H1 (cell line): ENCODE data around the gene FEM1C. TPM values are rescaled to one million over a fixed set of nuclear protein-coding genes. Genes with fewer than 3 reads are reported as not detected.

Experiments
- ASH2L ChIP-seq: fragments of 200-600, 300-600 bp; sonication (generic); IDR thresholded peaks from one replicate; pipeline ENCODE4 v1.7.1; 2017; ENCODE audit warnings: low read length
- CHD2 ChIP-seq: IDR thresholded peaks from 2 replicates; pipeline ENCODE4 v1.6.1; 2012; ENCODE audit warnings: low read length, improper control_type of control experiment
- YY1 ChIP-seq: IDR thresholded peaks from 2 replicates; pipeline ENCODE4 v1.6.1; 2011; ENCODE audit warnings: low read depth, mild to moderate bottlenecking, low read length
- polyA plus RNA-seq, 7 experiments: library from polyadenylated mRNA; depleted of rRNA in 3 of 7; stranded (reverse) in 5 of 7; unstranded in 2 of 7; fragments of >200 nt in 5 of 7; fragments of 200-250 nt in 2 of 7; gene quantifications; 1 replicate in 5 of 7; 2 replicates in 1 of 7; 4 replicates in 1 of 7; pipeline versions ENCODE4 v1.2.1 to v1.2.3, GENCODE V29; 2011 to 2013; ENCODE audit warnings: missing spikeins in 2 of 7, mixed read lengths in 2 of 7
- total RNA-seq: library from RNA; stranded (reverse); fragmentation: NEBNext Ultra II Directional; extraction: Animal tissue kit (Norgen Biotek cat#: 25700); gene quantifications from 2 replicates; pipeline ENCODE4 v1.2.1, GENCODE V29; 2021
- TF ChIP-seq, protein P1 (sequence below): fragments of 300-600 bp; sonication (generic); IDR thresholded peaks from 2 replicates; pipeline ENCODE4 v1.7.1; 2012; ENCODE audit warnings: low read length, moderate library complexity, mild to moderate bottlenecking, inconsistent platforms; ENCODE audit not compliant: insufficient replicate concordance

The FEM1C gene
- total and polyA plus RNA-seq, 2 of the 8 experiments (the other 6 are each of a cell fraction or from before 2014, with no cell fraction given) = 4.4 to 17.7 TPM

- TF ChIP-seq ASH2L (no peak), YY1 (no peak), CHD2 (no peak)
- TF ChIP-seq, protein P1, sequence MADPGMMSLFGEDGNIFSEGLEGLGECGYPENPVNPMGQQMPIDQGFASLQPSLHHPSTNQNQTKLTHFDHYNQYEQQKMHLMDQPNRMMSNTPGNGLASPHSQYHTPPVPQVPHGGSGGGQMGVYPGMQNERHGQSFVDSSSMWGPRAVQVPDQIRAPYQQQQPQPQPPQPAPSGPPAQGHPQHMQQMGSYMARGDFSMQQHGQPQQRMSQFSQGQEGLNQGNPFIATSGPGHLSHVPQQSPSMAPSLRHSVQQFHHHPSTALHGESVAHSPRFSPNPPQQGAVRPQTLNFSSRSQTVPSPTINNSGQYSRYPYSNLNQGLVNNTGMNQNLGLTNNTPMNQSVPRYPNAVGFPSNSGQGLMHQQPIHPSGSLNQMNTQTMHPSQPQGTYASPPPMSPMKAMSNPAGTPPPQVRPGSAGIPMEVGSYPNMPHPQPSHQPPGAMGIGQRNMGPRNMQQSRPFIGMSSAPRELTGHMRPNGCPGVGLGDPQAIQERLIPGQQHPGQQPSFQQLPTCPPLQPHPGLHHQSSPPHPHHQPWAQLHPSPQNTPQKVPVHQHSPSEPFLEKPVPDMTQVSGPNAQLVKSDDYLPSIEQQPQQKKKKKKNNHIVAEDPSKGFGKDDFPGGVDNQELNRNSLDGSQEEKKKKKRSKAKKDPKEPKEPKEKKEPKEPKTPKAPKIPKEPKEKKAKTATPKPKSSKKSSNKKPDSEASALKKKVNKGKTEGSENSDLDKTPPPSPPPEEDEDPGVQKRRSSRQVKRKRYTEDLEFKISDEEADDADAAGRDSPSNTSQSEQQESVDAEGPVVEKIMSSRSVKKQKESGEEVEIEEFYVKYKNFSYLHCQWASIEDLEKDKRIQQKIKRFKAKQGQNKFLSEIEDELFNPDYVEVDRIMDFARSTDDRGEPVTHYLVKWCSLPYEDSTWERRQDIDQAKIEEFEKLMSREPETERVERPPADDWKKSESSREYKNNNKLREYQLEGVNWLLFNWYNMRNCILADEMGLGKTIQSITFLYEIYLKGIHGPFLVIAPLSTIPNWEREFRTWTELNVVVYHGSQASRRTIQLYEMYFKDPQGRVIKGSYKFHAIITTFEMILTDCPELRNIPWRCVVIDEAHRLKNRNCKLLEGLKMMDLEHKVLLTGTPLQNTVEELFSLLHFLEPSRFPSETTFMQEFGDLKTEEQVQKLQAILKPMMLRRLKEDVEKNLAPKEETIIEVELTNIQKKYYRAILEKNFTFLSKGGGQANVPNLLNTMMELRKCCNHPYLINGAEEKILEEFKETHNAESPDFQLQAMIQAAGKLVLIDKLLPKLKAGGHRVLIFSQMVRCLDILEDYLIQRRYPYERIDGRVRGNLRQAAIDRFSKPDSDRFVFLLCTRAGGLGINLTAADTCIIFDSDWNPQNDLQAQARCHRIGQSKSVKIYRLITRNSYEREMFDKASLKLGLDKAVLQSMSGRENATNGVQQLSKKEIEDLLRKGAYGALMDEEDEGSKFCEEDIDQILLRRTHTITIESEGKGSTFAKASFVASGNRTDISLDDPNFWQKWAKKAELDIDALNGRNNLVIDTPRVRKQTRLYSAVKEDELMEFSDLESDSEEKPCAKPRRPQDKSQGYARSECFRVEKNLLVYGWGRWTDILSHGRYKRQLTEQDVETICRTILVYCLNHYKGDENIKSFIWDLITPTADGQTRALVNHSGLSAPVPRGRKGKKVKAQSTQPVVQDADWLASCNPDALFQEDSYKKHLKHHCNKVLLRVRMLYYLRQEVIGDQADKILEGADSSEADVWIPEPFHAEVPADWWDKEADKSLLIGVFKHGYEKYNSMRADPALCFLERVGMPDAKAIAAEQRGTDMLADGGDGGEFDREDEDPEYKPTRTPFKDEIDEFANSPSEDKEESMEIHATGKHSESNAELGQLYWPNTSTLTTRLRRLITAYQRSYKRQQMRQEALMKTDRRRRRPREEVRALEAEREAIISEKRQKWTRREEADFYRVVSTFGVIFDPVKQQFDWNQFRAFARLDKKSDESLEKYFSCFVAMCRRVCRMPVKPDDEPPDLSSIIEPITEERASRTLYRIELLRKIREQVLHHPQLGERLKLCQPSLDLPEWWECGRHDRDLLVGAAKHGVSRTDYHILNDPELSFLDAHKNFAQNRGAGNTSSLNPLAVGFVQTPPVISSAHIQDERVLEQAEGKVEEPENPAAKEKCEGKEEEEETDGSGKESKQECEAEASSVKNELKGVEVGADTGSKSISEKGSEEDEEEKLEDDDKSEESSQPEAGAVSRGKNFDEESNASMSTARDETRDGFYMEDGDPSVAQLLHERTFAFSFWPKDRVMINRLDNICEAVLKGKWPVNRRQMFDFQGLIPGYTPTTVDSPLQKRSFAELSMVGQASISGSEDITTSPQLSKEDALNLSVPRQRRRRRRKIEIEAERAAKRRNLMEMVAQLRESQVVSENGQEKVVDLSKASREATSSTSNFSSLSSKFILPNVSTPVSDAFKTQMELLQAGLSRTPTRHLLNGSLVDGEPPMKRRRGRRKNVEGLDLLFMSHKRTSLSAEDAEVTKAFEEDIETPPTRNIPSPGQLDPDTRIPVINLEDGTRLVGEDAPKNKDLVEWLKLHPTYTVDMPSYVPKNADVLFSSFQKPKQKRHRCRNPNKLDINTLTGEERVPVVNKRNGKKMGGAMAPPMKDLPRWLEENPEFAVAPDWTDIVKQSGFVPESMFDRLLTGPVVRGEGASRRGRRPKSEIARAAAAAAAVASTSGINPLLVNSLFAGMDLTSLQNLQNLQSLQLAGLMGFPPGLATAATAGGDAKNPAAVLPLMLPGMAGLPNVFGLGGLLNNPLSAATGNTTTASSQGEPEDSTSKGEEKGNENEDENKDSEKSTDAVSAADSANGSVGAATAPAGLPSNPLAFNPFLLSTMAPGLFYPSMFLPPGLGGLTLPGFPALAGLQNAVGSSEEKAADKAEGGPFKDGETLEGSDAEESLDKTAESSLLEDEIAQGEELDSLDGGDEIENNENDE = no peak
These were observed 18.0 kb downstream of the FEM1C start (continued) for GRCh38 chr5:115526604-115527003.
